HEK293 (cell line): Measurements from ENCODE around the gene NMRK2.

Source experiments
- CTCF ChIA-PET: fragments of 350-600 bp; formaldehyde crosslinking; extraction: SDS; loops from one replicate; lab custom pipeline; 2021; ENCODE audit warnings: antibody characterized with exemption; lab: Yijun Ruan, JAX
- POLR2A ChIA-PET: fragments of 300-600 bp; formaldehyde crosslinking; extraction: SDS; loops from one replicate; lab custom pipeline; 2020; ENCODE audit warnings: antibody characterized with exemption, inconsistent platforms; lab: Yijun Ruan, JAX
- H3K27ac ChIP-seq: fragments of 200-500 bp; sonication (Bioruptor generic); 2 replicates; pipeline ENCODE4 v1.5.1; 2014; ENCODE audit warnings: low read depth, low read length, control low read depth, inconsistent platforms; ENCODE audit errors: extremely low read depth
- H3K36me3 ChIP-seq, 2 experiments: fragments of 200-500 bp in 1 of 2; sonication (Bioruptor generic) in 1 of 2; 1 replicate in 1 of 2; 2 replicates in 1 of 2; pipeline ENCODE4 v1.5.1; 2014 to 2017; ENCODE audit warnings: inconsistent platforms in 2 of 2, low read length in 2 of 2; ENCODE audit not compliant: control insufficient read depth in 2 of 2, insufficient read depth in 1 of 2
- H3K4me1 ChIP-seq: fragments of 200-500 bp; sonication (Bioruptor generic); 2 replicates; pipeline ENCODE4 v1.5.1; 2014; ENCODE audit warnings: mild to moderate bottlenecking, low read length, inconsistent platforms; ENCODE audit not compliant: control insufficient read depth, insufficient read depth
- H3K4me3 ChIP-seq: 2 replicates; pipeline ENCODE4 v1.5.1; 2011; ENCODE audit warnings: low read depth, mild to moderate bottlenecking, control low read depth, low read length, moderate library complexity
- H3K9me3 ChIP-seq: fragments of 200-500 bp; sonication (Bioruptor generic); 2 replicates; pipeline ENCODE4 v1.5.1; 2014; ENCODE audit warnings: low read depth, low read length, inconsistent platforms; ENCODE audit not compliant: control insufficient read depth, insufficient read depth
- KLF1 ChIP-seq: fragments of 450-650 bp; formaldehyde crosslinking; IDR thresholded peaks from 2 replicates; pipeline ENCODE4 v1.5.1; 2016; ENCODE audit warnings: missing biosample characterization, missing genetic modification characterization
- KLF10 ChIP-seq: fragments of 450-650 bp; IDR thresholded peaks from 2 replicates; pipeline ENCODE4 v1.5.1; 2018; ENCODE audit warnings: missing biosample characterization, mild to moderate bottlenecking, missing genetic modification characterization
- KLF16 ChIP-seq: fragments of 450-650 bp; formaldehyde crosslinking; IDR thresholded peaks from 2 replicates; pipeline ENCODE4 v1.5.1; 2017; ENCODE audit warnings: missing biosample characterization, missing genetic modification characterization
- SETDB1 ChIP-seq: IDR thresholded peaks from one replicate; pipeline ENCODE4 v1.6.1; 2017; ENCODE audit warnings: mild to moderate bottlenecking, low read length, moderate library complexity, mixed read lengths; ENCODE audit not compliant: insufficient read length
- ZNF146 ChIP-seq: fragments of 450-650 bp; formaldehyde crosslinking; IDR thresholded peaks from 2 replicates; pipeline ENCODE4 v1.5.1; 2016; ENCODE audit warnings: missing biosample characterization, missing genetic modification characterization
- ZNF16 ChIP-seq: fragments of 450-650 bp; formaldehyde crosslinking; IDR thresholded peaks from 2 replicates; pipeline ENCODE4 v1.5.1; 2016; ENCODE audit warnings: low read depth, missing biosample characterization, missing genetic modification characterization
- ZNF223 ChIP-seq: fragments of 450-650 bp; formaldehyde crosslinking; IDR thresholded peaks from 2 replicates; pipeline ENCODE4 v1.5.1; 2016; ENCODE audit warnings: missing biosample characterization, missing genetic modification characterization
- ZNF302 ChIP-seq: fragments of 450-650 bp; formaldehyde crosslinking; IDR thresholded peaks from 2 replicates; pipeline ENCODE4 v1.5.1; 2016; ENCODE audit warnings: missing biosample characterization, missing genetic modification characterization, low read depth
- ZNF404 ChIP-seq: fragments of 450-650 bp; formaldehyde crosslinking; IDR thresholded peaks from 2 replicates; pipeline ENCODE4 v1.5.1; 2017; ENCODE audit warnings: missing biosample characterization, missing genetic modification characterization
- ZNF623 ChIP-seq: fragments of 450-650 bp; formaldehyde crosslinking; IDR thresholded peaks from 2 replicates; pipeline ENCODE4 v1.5.1; 2016; ENCODE audit warnings: missing biosample characterization, missing genetic modification characterization
- ZNF654 ChIP-seq: fragments of 450-650 bp; formaldehyde crosslinking; IDR thresholded peaks from 2 replicates; pipeline ENCODE4 v1.5.1; 2016; ENCODE audit warnings: low read depth, missing biosample characterization, missing genetic modification characterization
- ZNF677 ChIP-seq: fragments of 450-650 bp; IDR thresholded peaks from 2 replicates; pipeline ENCODE4 v1.5.0; 2018; ENCODE audit warnings: missing biosample characterization, mild to moderate bottlenecking, missing genetic modification characterization, moderate library complexity
- ZNF76 ChIP-seq: fragments of 450-650 bp; formaldehyde crosslinking; IDR thresholded peaks from 2 replicates; pipeline ENCODE4; 2016; ENCODE audit warnings: low read depth, missing biosample characterization, missing genetic modification characterization, borderline replicate concordance
- TF ChIP-seq, protein P1 (sequence below): fragments of 450-650 bp; formaldehyde crosslinking; IDR thresholded peaks from 2 replicates; pipeline ENCODE4 v1.5.1; 2016; ENCODE audit warnings: missing biosample characterization, missing genetic modification characterization
- TF ChIP-seq, protein P2 (sequence below): fragments of 450-650 bp; formaldehyde crosslinking; IDR thresholded peaks from 2 replicates; pipeline ENCODE4 v1.5.1; 2016; ENCODE audit warnings: missing biosample characterization, missing genetic modification characterization

NMRK2 gene

DNA sequence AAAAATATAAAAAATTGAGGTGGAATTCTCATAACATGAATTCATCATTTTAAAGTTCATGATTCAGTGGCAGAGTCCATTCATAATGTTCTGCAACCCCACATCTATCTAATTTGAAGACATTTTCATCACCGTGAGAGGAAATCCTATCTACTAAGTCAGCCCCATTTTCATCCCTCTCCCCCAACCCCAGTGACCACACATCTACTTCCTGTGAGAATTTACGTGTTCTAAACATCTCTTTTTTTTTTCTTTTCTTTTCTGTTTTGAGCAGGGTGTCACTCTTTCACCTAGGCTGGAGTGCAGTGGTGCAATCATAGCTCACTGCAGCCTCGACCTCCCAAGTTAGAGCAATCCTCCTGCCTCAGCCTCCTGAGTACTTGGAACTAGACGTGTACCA, 34.9 kb upstream of the NMRK2 start:
- POLR2A ChIA-PET, result interaction anchor here (1.7 kb wide), 1 partner anchor 87 kb away, joined by 5 read pairs; the partner anchor contains the start of gene EEF2
- TF ChIP-seq ZNF654 (tag by site-specific recombination) (no peak), ZNF404 (no peak), KLF10 (tag by site-specific recombination) (no peak), ZNF223 (tag by site-specific recombination) (no peak)
- Histone ChIP-seq H3K4me1 (no peaks in the 10 kb centered on the region), H3K9me3 (no peaks in the 10 kb centered on the region), H3K4me3 (no peak overlapping the region), H3K36me3 (no peaks in the 10 kb centered on the region; a peak in 1 of 3 replicates), H3K27ac (no peak overlapping the region)
- CTCF ChIA-PET, result no interaction called here

DNA sequence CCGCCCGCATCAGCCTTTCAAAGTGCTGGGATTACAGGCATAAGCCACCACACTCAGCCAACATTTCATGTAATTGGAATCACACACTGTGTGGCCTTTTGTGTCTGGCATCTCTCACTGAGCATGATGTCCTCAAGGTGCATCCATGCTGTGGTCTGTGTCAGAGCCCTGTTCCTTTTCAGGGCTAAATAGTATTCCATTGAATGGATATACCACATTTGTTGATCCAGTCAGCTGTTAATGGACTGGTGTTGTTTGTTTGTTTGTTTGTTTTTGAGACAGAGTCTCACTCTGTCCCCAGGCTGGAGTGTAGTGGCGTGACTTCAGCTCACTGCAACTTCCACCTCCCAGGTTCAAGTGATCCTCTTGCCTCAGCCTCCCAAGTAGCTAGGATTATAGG, 34.4 kb upstream of the NMRK2 start:
- TF ChIP-seq KLF16 (tag by site-specific recombination) (no peak), ZNF146 (tag by site-specific recombination) (peak; percentile 100), SETDB1 (no peak), ZNF623 (tag by site-specific recombination) (0 out of 2 replicates have a peak, but pooled peaks have one; percentile 10)
- TF ChIP-seq, protein P1, sequence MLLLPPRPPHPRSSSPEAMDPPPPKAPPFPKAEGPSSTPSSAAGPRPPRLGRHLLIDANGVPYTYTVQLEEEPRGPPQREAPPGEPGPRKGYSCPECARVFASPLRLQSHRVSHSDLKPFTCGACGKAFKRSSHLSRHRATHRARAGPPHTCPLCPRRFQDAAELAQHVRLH, result peak; percentile 80
- TF ChIP-seq, protein P2, sequence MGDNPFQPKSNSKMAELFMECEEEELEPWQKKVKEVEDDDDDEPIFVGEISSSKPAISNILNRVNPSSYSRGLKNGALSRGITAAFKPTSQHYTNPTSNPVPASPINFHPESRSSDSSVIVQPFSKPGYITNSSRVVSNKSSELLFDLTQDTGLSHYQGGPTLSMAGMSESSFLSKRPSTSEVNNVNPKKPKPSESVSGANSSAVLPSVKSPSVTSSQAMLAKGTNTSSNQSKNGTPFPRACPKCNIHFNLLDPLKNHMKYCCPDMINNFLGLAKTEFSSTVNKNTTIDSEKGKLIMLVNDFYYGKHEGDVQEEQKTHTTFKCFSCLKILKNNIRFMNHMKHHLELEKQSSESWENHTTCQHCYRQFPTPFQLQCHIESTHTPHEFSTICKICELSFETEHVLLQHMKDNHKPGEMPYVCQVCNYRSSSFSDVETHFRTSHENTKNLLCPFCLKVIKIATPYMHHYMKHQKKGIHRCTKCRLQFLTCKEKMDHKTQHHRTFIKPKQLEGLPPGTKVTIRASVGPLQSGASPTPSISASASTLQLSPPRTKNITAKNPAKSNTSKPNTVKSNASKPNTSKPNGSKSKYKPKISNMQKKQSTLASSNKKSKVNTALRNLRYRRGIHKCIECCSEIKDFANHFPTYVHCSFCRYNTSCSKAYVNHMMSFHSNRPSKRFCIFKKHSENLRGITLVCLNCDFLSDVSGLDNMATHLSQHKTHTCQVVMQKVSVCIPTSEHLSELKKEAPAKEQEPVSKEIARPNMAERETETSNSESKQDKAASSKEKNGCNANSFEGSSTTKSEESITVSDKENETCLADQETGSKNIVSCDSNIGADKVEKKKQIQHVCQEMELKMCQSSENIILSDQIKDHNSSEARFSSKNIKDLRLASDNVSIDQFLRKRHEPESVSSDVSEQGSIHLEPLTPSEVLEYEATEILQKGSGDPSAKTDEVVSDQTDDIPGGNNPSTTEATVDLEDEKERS, result peak; percentile 98
- Histone ChIP-seq H3K4me1 (no peaks in the 10 kb centered on the region), H3K4me3 (no peak overlapping the region), H3K36me3 (no peaks in the 10 kb centered on the region; a peak in 1 of 3 replicates), H3K27ac (no peak overlapping the region), H3K9me3 (no peaks in the 10 kb centered on the region)
- ChIA-PET CTCF (interaction anchor here (0.8 kb wide), 1 partner anchor 9 kb away, joined by 4 read pairs; no protein-coding TSS in a partner anchor), POLR2A (interaction anchor here (1.7 kb wide), 1 partner anchor 87 kb away, joined by 5 read pairs; the partner anchor contains the start of gene EEF2)

DNA sequence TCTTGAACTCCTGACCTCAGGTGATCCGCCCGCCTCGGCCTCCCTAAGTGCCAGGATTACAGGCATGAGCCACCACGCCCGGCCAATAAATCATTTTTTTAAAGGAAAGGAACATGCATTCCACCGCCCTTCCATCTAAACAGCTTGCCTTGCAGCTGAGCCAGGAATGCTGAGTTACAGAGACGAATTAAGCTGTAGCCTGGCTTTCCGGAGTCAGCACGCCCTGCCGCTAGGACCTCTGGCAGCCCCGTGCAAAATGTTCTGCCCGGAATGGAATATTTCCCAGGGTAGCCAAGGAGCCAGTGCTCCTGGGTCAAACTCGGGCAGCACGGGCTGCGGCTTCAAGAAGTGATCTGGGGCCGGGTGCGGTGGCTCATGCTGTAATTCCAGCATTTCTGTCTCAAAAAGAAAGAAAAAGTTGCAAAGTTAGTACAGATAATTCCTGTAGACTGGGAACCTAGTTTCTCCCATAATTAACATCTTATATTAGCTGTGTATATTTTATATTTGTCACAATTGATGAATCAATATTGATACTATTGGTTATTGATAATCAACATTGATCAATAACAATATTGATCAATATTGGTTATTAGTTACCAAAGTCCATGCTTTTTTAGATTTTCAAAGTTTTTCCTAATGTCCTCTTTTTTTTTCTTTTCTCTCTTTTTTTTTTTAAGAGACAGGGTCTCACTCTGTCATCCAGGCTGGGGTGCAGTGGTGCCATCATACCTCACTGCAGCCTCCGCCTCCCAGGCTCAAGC, 33.2 kb upstream of the NMRK2 start:
- no peaks in the 10 kb centered on the region for H3K9me3 ChIP-seq
- CTCF ChIA-PET, result interaction anchor here (0.6 to 0.8 kb wide), 2 partner anchors 11 to 22 kb away, joined by 3 to 4 read pairs; no protein-coding TSS in a partner anchor
- H3K4me1 ChIP-seq, result no peaks in the 10 kb centered on the region
- H3K27ac ChIP-seq, result no peak overlapping the region
- no peaks in the 10 kb centered on the region; a peak in 1 of 3 replicates for H3K36me3 ChIP-seq
- TF ChIP-seq ZNF302 (tag by site-specific recombination), result no peak
- no peak for TF ChIP-seq ZNF16 (tag by site-specific recombination)
- no peak for TF ChIP-seq ZNF146 (tag by site-specific recombination)
- TF ChIP-seq KLF1, result no peak
- TF ChIP-seq, protein P1, result no peak
- TF ChIP-seq ZNF677 (tag by site-specific recombination), result no peak
- no peak for TF ChIP-seq ZNF76 (tag by site-specific recombination)
- TF ChIP-seq, all 188 proteins: peak for 0
- POLR2A ChIA-PET, result interaction anchor here (0.5 kb wide), 1 partner anchor 24 kb away, joined by 3 read pairs; no protein-coding TSS in a partner anchor
- H3K4me3 ChIP-seq, result no peak overlapping the region
